ENCODE results near the gene ADAM11.

The ADAM11 gene

GRCh38 chr17:44830359-44831288 is 71.8 kb downstream of the ADAM11 start:
- DNase-seq (ENCODE audit: low read depth in 1 of 2, low spot score in 1 of 2): no peak

GRCh38 chr17:44831371-44831770 is 72.6 kb downstream of the ADAM11 start:
- no peak for DNase-seq (ENCODE audit: low read depth in 1 of 2, low spot score in 1 of 2)

All from stimulated activated CD4-positive, alpha-beta T cell treated with anti-CD3 and anti-CD28 coated beads, Interleukin-15, amount 100 ng/mL, for 1 hour (primary cell).